HG03103 (cell line): ENCODE data around the gene MCRS1.

Source experiments
- ATAC-seq: cut with Tn5 transposase; IDR thresholded peaks from one replicate; pipeline ENCODE4 v1.9.1; 2021; ENCODE audit warnings: low read depth; ENCODE audit not compliant: unreplicated experiment

MCRS1 gene

GRCh38 chr12:49557187-49557916 lies 10.6 kb downstream of the MCRS1 start:
- ATAC-seq, result no peak

- ATAC-seq, result no peak
Measured at GRCh38 chr12:49556391-49557186, 11.4 kb downstream of the MCRS1 start.

- no peak for ATAC-seq
Measured at GRCh38 chr12:49555631-49556390, 12.1 kb downstream of the MCRS1 start.

GRCh38 chr12:49554266-49554665 lies 13.7 kb downstream of the MCRS1 start:
- no peak for ATAC-seq

GRCh38 chr12:49553512-49554088 lies 14.3 kb downstream of the MCRS1 start:
- ATAC-seq, result no peak

- no peak for ATAC-seq
Measured at GRCh38 chr12:49552899-49553298, 15.0 kb downstream of the MCRS1 start.

GRCh38 chr12:49552425-49552824 lies 15.5 kb downstream of the MCRS1 start:
- ATAC-seq, result no peak

- ATAC-seq, result no peak
Measured at GRCh38 chr12:49552014-49552413, 15.9 kb downstream of the MCRS1 start.

GRCh38 chr12:49550693-49551252 lies 17.2 kb downstream of the MCRS1 start:
- ATAC-seq, result no peak

GRCh38 chr12:49549735-49550692 lies 17.9 kb downstream of the MCRS1 start:
- no peak for ATAC-seq

GRCh38 chr12:49548822-49549648 lies 18.9 kb downstream of the MCRS1 start:
- no peak for ATAC-seq

GRCh38 chr12:49548481-49548821 lies 19.5 kb downstream of the MCRS1 start:
- no peak for ATAC-seq

- ATAC-seq, result no peak
Measured at GRCh38 chr12:49547090-49547690, 20.8 kb downstream of the MCRS1 start.

GRCh38 chr12:49546481-49546880 lies 21.5 kb downstream of the MCRS1 start:
- ATAC-seq, result no peak

- ATAC-seq, result no peak
Measured at GRCh38 chr12:49545815-49546214, 22.1 kb downstream of the MCRS1 start.

GRCh38 chr12:49543914-49544815 lies 23.8 kb downstream of the MCRS1 start:
- no peak for ATAC-seq

GRCh38 chr12:49543221-49543913 lies 24.6 kb downstream of the MCRS1 start:
- no peak for ATAC-seq
